CD4-positive, alpha-beta T cell treated with Interleukin-15 for 1 hour (primary cell): ENCODE data around the gene MRPL12.

Experiments used
- DNase-seq: peaks from one replicate; pipeline ENCODE4 v3.0.0-alpha.2; 2020

MRPL12 gene

DNA sequence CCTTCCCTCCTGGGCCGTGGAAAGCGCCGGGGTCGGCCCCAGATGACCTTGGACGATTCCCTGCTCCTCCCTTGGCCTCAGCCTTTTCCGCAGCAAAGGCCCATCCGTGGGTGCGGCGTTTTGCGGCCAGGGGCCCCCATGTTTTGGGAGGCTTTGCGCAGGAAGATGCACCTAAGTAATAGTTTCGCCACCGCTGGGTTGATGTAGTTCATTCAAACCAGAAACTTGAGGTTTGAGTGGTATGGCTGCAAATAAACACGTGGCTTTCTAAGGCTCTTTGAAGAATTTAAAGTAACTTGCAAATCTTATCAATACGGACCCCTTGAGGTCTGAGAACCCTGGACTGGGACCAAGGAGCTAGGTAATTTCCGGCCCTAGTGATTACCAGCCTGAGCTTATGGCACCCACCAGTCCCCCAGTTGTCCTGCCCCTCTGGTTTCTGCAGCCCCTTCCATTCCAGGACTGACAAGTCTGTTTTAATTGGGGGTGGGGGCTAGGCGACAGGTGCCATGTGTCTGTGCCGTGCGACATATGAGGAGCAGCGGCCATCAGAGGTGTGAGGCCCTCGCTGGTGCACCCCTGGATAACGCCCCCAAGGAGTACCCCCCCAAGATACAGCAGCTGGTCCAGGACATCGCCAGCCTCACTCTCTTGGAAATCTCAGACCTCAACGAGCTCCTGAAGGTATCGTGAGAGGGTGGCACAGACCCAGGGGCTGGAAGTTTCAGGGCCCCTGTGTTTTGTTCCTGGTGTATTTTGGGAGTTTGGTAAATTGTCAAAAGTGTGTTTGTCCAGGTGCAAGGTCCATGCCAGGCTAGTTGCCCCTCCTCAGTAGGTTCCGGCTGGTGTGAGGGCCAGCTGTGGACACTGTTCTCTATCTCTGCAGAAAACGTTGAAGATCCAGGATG, 834 bp downstream of the MRPL12 start:
- no peak for DNase-seq

DNA sequence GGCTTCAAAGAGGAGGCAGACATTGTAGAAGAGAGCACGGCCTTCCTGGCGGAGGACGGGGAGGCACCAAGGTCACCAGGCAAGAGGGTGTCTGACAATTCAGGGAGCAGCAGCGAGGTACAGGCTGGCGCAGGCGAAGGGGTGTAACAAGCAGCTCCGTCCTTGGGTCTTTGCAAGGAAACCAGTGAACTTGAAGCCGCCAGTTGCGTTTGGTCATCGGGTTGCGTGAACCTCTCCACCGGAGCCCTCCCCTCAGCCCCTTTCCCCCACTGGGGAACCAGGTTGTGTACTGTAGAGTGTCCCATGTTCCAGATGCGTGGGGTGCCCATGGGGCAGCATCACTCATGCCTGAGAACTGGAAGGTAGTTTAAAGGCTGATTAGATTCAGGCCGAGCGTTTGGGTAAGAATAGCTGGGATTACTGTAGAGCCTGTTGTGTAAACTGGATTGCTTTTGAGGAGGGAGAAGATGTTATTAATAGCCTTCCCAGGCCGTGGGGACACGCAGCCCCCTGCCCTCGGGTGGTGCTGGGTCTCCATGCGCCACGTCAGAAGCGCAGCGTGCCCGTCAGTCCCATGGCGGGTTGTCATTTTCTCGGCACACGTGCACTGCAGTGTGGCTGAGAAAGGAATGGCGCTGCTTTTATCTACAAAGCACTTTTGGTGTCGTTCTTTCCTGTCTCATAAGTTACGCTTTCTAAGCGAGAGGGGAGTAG, 2.5 kb downstream of the MRPL12 start:
- DNase-seq, result no peak

DNA sequence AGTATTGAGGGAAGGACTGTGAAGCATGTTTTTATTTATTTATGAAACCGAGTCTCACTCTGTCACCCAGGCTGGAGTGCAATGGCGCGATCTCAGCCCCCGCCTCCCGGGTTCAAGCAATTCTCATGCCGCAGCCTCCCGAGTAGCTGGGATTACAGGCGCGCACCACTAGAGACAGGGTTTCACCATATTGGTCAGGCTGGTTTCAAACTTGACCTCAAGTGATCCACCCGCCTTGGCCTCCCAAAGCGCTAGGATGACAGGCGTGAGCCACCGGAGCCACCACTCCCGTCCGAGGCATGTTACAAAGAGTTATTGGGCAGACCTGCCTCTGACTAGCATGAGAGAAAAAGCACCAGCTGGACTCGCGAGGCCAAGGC, 3.1 kb downstream of the MRPL12 start:
- no peak for DNase-seq

DNA sequence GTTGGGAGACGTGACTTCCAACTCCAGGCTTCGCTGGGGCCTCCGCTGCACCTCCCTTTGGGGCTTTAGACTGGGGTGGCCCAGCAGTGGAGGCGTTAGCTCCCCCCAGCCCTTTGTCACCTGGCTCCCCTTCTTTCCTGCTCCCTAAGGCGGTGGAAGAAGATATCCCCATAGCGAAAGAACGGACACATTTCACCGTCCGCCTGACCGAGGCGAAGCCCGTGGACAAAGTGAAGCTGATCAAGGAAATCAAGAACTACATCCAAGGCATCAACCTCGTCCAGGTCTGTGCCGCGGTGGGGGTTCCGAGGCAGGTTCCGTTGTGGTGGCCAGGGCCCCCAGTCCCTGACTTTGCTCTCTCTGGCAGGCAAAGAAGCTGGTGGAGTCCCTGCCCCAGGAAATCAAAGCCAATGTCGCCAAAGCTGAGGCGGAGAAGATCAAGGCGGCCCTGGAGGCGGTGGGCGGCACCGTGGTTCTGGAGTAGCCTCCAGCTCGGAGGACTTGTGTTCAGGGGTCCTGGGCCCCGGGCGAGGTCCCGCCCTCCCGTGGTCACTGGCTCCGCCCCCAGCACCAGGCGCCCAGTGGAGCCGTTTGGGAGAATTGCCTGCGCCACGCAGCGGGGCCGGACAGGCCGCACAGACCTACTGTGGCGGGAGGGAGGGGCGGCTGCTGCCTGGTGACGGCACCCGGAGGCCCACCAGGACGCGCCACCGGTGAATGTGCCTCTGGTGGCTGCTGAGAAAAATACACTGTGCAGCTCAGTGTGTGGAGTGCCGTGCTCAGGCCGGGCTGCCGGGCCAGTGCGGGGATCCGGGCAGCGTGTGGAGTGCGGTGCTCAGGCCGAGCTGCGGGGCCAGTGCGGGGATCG, 3.8 kb downstream of the MRPL12 start:
- DNase-seq, result no peak

DNA sequence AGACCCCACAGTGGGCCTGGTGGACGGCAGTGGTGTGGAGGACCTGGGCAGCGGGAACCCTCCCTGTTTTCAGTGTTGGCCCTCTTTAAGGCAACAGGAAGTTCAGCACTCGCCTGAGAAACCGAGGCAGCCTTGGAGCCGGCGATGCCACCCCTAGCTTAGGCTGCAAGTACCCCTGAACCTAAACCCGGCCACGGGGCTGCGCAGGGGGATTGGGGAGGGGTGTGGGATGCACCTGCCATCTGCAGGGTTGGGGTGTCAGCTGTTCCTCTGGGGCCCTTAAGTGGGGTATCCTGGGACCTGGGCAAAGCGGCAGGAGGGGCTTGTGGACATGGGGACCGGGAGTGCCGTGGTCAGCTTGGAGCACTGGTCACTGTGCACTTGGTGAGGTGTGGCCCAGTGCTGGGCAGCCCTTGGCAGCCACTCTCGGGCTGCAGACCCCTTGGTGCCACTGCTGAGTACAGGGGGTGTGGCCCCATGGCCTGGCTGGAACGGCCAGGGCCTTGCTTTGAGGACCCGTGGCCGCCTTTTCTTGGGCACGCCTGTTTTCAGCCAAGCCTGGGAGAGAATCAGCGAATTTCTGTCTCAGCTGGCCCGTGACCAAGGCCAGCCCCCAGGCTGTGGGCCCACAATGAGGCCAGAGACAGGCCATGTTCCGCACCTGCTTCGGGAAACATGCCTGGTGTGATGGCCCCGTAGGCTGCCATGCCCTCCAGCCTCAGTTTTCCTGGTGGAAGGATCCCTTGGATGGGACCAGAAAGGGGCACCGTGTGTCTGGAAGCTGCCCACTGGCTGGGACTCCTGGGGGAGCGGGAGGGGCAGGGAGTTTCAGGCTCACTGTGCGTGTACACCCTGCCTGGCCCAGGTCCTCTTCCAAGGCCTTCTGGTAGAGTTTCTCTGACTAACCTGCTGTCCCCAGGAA, 4.8 kb downstream of the MRPL12 start:
- no peak for DNase-seq

DNA sequence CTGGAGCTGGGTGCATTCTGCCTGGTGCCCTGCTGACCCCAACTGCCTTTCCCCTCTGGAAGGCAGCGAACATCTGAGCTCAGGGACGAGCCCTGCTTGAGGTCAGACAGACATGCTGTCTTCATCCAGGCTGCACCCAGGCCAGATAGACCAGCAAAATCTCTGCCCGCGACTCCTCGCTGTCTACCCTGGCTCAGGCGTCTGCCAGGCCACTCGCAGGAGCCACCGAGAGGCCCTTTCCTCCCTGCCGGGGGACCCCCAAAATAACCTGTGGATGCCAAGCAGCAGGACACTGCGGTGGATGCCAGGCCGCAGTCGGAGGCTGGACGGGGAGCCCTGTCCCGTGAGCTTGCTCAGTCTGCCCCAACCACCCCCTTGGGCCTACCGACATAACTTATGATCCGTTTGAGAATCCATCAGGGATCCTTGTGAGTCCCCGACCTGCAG, 5.6 kb downstream of the MRPL12 start:
- DNase-seq, result no peak

DNA sequence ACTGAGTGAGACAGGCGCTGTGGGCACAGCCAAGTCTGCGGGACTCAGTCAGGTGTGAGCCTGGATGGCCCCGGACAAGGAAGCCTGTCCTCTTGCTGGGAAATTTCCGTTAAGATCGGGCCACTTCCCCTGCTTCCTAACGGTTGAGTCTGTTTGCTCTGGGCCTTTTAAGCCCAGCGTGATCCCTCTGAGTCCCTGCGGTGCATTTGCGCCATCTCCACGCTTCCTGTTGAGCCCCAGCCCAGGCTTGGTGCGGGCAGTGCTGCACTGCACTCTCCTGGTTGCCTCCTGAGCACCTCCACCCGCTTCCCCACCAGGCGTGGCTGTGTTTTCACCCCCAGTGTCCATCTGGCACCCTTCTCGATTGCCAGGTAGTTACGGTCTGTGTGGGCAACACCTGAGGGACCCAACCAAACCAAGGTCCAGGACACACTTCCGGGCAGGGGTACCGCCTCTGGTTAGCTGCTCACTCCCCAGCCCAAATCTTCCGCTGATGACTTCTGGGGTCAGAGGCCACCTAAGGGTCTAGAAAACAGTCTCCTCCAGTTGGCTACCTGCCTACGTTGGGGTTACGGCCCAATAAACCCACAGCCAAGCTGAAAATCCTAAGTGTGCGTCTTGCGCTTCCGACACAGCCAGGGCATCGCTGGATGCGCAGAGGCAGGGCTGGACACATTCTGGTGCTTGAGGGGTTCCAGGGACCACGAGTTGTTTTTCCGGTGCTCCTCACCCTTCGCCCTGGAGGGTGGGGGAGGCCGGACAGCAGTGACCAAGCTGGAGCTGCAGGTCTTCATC, 7.5 kb downstream of the MRPL12 start:
- no peak for DNase-seq

DNA sequence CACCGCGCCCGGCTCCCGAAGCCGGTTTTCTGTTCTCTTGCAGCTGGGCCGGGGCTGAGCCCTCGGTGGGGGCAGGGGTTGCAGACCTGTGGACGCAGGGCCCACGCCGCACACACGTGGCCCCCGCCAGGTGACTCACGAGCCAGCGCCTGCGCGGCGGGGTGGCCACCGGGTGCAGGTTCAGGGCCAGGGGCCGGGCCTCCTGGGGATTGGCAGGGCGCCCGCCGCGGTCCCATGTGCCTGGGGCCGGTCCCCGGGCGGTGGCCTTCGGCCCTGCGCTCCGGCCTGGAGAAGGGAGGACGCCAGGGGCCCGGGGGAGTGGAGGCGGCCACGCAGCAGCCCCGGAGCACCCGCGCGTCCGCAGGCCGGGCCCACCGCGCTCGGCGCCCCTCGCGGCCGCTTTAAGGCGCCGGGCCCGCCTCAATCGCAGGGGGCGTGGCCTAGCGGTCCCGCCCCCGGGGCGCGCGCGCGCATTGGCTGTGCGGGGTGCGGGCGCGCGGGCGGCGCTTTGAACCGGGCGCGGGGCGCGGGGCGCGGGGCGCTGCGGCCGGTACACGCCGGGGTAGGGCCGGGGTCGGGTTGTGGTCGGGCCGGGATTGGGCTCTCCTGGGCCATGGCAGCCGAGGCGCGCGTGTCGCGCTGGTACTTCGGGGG, 8.8 kb downstream of the MRPL12 start, which contains the start of gene SLC25A10:
TSS of gene SLC25A10 (plus strand) at position 471 of the 654 bp plus-strand sequence. CDS start at position 614, 143 bp downstream.
- DNase-seq, result peak; percentile 74

DNA sequence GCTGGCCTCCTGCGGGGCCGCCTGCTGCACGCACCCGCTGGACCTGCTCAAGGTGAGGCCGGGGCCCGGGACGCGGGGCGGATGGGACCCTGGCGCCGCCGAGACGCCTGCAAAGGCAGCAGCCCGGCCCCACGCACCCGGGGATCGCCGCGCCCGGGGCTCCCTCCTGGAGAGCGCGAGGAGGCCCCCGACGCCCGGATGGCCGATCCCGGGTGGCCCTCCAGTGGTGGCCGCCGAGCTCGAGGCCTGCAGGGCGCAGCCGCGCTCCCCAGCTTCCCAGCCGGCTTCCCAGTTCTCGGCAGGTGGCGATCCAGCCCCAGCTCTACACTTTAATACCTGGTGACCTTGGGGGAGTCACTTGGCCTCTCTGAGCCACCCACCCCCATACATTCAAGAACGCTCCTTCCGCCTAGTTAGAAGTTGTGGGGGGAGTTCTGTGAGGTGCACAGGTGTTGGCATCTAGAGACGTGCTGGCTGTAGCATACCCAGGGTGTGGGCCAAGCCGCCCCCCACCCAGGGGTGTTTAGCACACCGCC, 9.4 kb downstream of the MRPL12 start:
- DNase-seq, result no peak

DNA sequence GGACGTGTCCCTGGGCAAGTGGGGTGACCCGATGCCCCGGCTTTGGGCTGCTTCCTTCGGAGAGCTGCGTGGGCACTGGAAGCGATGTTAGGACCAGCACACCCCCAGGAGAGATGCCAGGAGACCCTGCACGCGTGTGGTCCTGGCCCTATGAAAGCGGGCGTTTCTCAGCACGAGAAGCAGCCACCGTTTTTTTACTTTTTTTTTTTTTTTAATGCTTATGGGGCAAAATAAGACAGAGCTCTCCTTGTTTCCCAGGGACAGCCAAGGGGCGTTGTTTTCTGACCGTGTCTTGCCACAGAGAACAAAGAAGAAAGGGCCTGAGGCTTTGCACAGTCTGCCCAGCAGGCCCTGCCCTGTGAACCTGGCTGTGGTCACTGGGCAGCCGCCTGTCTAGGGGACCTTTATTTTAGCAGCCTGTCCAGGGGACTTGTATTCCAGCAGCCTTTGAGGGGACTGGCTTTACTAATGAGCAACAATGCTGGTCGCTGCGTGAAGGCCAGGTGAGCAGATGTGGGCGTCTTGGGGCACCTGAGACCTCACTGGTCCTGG, 9.9 kb downstream of the MRPL12 start:
- DNase-seq, result no peak

DNA sequence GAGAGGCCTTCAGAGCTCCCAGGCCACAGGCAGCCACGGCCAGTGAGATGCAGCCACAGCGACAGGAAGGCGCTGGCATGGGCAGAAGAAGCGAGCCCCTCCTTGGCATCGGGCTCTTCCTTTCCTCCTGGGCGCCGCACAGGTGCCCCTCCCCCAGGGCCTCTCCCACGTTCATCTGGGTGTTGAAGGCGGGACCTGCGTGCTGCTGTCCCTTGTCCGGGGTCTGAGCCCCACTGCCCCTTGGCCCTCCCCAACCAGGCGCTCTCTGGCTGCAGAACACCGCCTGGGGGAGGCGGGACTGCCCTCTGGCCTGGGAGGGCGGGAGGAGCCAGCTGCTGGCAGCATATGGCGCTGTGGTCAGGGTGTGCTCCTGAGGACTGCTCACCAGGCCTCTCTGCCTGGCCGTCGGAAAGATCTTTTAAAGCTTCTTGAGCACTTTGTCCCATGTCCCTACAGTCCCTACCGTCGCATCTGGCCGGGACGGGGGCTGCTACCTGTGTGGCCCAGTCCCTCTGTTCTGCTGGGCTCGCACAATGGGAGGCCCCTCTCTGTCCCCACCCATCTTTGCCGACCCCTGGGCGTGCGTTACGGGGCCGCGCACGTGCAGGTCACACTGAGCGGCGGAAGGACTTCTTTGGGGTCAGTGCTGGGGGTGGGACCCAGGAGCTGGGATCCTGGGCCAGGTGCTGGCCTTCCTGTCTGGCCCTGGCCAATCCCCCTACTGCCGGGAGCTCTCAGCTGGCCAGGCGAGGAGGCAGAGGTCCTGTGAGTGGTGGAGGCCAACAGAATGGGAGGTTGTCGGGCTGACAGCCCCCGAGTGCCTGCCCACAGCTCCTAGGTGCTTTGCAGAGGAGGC, 10.6 kb downstream of the MRPL12 start:
- no peak for DNase-seq

DNA sequence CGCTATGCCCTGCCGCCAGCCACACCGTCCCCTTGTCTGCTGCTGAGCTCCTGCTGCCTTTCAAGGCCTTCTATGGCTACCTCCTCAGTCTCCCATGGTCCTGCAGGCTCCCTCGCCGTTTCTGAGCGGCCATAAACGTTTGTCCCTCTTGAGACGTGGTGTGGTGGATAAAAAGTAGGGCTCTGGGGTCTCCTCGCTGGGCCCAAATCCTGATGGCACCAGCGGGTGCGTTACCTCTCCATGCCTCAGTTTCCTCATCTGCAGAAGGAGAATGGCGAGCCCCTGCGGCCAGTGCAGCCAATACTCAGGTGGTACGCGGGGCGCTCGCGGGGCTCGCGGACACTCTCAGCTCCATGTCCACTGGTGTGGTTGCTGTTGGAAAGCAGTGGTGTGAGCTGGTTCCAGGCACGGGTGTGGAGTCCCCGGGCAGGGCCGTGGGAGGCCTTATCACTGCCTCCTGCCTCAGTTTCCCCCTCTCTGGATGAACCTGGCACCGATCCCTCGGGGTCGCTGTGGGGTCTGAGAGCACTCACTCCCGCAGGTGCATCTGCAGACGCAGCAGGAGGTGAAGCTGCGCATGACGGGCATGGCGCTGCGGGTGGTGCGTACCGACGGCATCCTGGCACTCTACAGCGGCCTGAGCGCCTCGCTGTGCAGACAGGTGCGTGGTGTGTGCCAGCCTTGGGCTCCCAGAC, 11.4 kb downstream of the MRPL12 start:
- no peak for DNase-seq

DNA sequence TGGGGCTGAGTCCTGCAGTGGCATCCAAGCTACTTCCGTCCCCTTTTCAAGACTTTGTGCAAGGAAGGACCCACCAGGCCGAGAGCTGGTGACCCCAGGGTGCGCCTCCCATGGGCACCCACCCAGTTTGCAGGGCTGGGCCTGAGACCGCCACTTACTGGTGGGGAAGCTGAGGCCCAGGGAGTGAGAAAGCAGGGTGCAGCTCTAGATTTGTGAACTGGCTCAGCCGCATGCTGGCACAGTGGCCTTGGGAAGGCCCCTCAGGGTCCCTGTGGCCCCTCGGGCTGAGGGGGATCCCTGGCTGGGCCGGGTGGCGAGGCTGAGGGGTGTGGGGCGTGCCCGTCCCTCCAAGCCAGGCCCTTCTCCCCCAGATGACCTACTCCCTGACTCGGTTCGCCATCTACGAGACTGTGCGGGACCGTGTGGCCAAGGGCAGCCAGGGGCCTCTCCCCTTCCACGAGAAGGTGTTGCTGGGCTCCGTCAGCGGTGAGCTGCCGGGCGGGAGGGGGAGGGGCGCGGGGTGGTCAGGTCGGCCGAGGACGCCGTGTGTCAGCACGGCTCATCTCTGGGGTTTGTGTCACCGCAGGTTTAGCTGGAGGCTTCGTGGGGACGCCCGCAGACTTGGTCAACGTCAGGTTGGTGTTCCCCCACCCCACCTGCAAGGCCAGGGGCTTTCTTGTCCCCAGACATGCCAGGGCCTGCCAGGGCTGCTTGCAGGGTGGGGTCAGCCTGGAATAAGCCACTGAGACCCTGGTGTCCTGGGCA, 12.1 kb downstream of the MRPL12 start:
- no peak for DNase-seq

DNA sequence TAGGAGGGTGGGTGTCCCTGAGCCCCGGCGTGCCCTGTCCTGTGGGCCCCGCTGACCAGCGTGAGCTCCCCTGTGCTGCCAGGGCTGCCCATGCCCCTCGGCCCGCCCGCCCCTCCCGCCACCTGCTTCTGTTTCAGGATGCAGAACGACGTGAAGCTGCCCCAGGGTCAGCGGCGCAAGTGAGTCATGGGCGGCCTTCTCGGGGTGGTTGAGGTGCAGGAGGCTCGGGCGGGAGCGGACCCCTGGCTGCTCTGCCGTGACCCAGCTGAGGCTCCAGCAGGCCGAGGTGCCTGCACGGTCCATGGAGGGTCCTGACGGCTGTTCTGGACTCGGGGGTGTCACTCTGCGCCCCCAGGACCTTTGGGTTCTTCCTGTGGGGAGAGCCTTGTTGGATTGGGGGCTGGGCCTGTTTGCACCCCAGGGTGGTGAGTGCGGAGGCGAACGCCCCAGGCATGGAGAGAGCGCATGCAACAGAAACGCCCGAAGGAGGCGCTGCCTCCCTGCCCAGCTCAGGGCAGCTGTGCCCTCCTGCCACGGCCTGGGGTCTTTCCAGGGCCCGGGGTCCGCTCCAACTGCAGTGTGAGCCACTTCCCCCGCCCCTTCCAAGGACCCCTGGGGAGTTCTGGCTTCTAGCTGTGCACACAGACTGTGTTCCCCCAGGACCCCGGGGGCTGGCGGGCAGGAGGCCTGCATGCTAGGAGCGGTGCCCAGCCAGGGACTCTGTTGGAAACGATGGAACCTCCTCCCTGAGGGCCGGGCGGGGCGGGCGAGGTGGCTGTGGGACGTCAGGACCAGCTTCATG, 12.9 kb downstream of the MRPL12 start:
- DNase-seq, result no peak

DNA sequence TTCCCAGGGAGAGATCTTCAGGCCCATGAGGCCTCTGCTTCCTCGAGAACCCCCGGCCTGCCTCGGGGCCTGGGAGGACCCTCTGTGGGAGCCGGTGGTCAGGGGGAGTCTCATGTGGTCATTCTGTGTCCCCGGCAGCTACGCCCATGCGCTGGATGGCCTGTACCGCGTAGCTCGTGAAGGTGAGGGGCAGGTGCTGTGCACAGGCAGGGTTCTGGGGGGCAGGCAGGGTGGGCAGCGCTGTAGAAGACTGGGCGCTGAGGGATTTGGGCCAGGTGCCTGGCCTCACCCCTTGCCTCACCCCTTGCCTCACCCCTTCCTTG, 13.5 kb downstream of the MRPL12 start:
- DNase-seq, result no peak

DNA sequence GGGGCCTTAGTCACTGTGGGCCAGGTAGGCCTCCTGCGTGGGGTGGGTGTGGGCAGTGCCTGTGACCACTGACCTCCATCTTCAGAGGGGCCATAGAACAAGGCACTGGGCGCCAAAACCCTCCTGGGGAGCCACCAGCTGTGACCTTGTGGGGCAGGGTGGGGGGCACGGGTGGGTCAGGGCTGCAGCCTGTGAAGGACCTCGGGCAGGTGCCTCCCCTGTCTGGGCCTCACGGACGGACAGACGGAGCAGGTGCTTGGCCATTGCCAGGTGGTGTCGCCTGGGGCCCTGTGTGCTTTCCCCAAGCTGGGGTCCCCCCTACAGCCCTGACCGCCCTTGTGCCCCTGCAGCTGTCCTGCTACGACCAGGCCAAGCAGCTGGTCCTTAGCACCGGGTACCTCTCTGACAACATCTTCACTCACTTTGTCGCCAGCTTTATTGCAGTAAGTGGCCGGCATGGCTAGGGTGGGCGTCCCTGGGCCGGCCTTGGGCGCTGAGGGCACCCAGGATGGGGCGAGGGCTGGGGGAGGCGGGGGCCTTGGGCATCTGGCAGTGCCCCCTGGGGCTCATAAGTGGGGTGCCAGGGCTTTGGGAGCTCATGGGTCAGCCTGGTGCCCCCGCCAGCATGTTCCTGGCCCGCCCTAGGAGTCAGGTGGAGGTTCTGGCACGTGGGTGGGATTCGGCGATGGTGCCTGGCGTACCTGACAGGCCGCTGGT, 14.0 kb downstream of the MRPL12 start:
- no peak for DNase-seq
